Myocyte (in vitro differentiated cells): Measurements from ENCODE around the gene CYBC1. TPM values are rescaled to one million over a fixed set of nuclear protein-coding genes. Genes with fewer than 3 reads are reported as not detected.

Experiments
- total RNA-seq: library from RNA; depleted of rRNA; stranded (reverse); fragments of >200 nt; gene quantifications from 2 replicates; pipeline ENCODE4 v1.2.3, GENCODE V29; 2014

The CYBC1 gene
- total RNA-seq, 1 donor from 2014 or later: 59.0 TPM

Other genes with a start within 250 kb of the CYBC1 start
- 7.9 and 11.3 TPM in 2 replicates for gene CCDC57, start 237.9 kb downstream of the CYBC1 start, total RNA-seq
- gene SLC16A3, start 221.7 kb downstream of the CYBC1 start, total RNA-seq: 94.9 and 164 TPM in 2 replicates
- gene CSNK1D, start 177.1 kb downstream of the CYBC1 start, total RNA-seq: 29.0 and 37.1 TPM in 2 replicates
- gene CD7, start 133.1 kb downstream of the CYBC1 start, total RNA-seq: 1.4 TPM in 1 of 2 replicates, not detected in the other
- 65.8 and 76.1 TPM in 2 replicates for gene SECTM1, start 117.0 kb downstream of the CYBC1 start, total RNA-seq
- 0.80 and 1.1 TPM in 2 replicates for gene TEX19, start 91.5 kb downstream of the CYBC1 start, total RNA-seq
- gene UTS2R, start 79.0 kb downstream of the CYBC1 start, total RNA-seq: 29.1 and 60.3 TPM in 2 replicates
- gene HEXD, start 32.4 kb downstream of the CYBC1 start, total RNA-seq: 30.2 and 41.8 TPM in 2 replicates
- 37.4 and 53.4 TPM in 2 replicates for gene OGFOD3, start 32.2 kb downstream of the CYBC1 start, total RNA-seq
- 55.4 and 66.1 TPM in 2 replicates for gene NARF, start 8.0 kb upstream of the CYBC1 start, total RNA-seq
- 34.8 and 53.8 TPM in 2 replicates for gene FOXK2, start 69.0 kb upstream of the CYBC1 start, total RNA-seq
- 88.2 and 97.7 TPM in 2 replicates for gene WDR45B, start 197.7 kb upstream of the CYBC1 start, total RNA-seq
- 26.6 and 45.5 TPM in 2 replicates for gene RAB40B, start 247.9 kb upstream of the CYBC1 start, total RNA-seq